ENCODE results near the gene SLC51A.

- TF ChIP-seq CTCF (IDR thresholded peaks at IDR 0.05 in 8 of 11, conservative IDR thresholded peaks at IDR 0.05 in 3 of 11) (no peak), POLR2A (IDR thresholded peaks at IDR 0.05) (no peak), POLR2AphosphoS5 (IDR thresholded peaks at IDR 0.05) (no peak)
These were observed 4.7 kb downstream of the SLC51A start for GRCh38 chr3:196220991-196221390.

Measured in spleen (tissue), 7 donors.